GM21367 (cell line): Measurements from ENCODE around the gene PPFIBP2.

Source experiments
- ATAC-seq: cut with Tn5 transposase; IDR thresholded peaks from one replicate; pipeline ENCODE4 v1.9.1; 2021; ENCODE audit not compliant: unreplicated experiment

PPFIBP2 gene

GRCh38 chr11:7621090-7621489 is 107.3 kb downstream of the PPFIBP2 start:
- ATAC-seq, result no peak

GRCh38 chr11:7621554-7621953 is 107.8 kb downstream of the PPFIBP2 start:
- no peak for ATAC-seq

GRCh38 chr11:7622721-7623120 is 108.9 kb downstream of the PPFIBP2 start:
- no peak for ATAC-seq

- ATAC-seq, result no peak
Observed at GRCh38 chr11:7628660-7629059, 114.9 kb downstream of the PPFIBP2 start.

GRCh38 chr11:7630002-7630401 is 116.2 kb downstream of the PPFIBP2 start:
- no peak for ATAC-seq

GRCh38 chr11:7632211-7632610 is 118.4 kb downstream of the PPFIBP2 start:
- no peak for ATAC-seq

- ATAC-seq, result no peak
Observed at GRCh38 chr11:7635137-7635536, 121.3 kb downstream of the PPFIBP2 start.

- no peak for ATAC-seq
Observed at GRCh38 chr11:7635708-7636107, 121.9 kb downstream of the PPFIBP2 start.

GRCh38 chr11:7636350-7636749 is 122.6 kb downstream of the PPFIBP2 start:
- ATAC-seq, result no peak

- no peak for ATAC-seq
Observed at GRCh38 chr11:7637447-7638157, 123.8 kb downstream of the PPFIBP2 start.

- peak; percentile 49 for ATAC-seq
Observed at GRCh38 chr11:7638710-7639642, 125.2 kb downstream of the PPFIBP2 start.

- ATAC-seq, result no peak
Observed at GRCh38 chr11:7639643-7640025, 125.8 kb downstream of the PPFIBP2 start.

GRCh38 chr11:7640816-7641215 is 127.0 kb downstream of the PPFIBP2 start:
- ATAC-seq, result no peak

GRCh38 chr11:7642747-7643146 is 128.9 kb downstream of the PPFIBP2 start:
- no peak for ATAC-seq

- ATAC-seq, result no peak
Observed at GRCh38 chr11:7643314-7643713, 129.5 kb downstream of the PPFIBP2 start.

- no peak for ATAC-seq
Observed at GRCh38 chr11:7645206-7645605, 131.4 kb downstream of the PPFIBP2 start.

GRCh38 chr11:7646866-7647265 is 133.1 kb downstream of the PPFIBP2 start:
- ATAC-seq, result no peak

GRCh38 chr11:7648264-7648663 is 134.5 kb downstream of the PPFIBP2 start:
- no peak for ATAC-seq

- no peak for ATAC-seq
Observed at GRCh38 chr11:7651140-7651551, 137.3 kb downstream of the PPFIBP2 start.

GRCh38 chr11:7651700-7652099 is 137.9 kb downstream of the PPFIBP2 start:
- no peak for ATAC-seq

GRCh38 chr11:7654195-7654705 is 140.5 kb downstream of the PPFIBP2 start:
- ATAC-seq, result no peak
